HepG2 (cell line): Measurements from ENCODE around the gene SAMD4A. TPM values are rescaled to one million over a fixed set of nuclear protein-coding genes. Genes with fewer than 3 reads are reported as not detected.

ENCODE experiments used
- CREM ChIP-seq, 2 experiments: sonication (generic) in 1 of 2; formaldehyde crosslinking in 1 of 2; IDR thresholded peaks; 2 replicates each; pipeline versions ENCODE4 v1.4.0 to v1.6.1; 2016 to 2020; ENCODE audit warnings: antibody characterized with exemption in 1 of 2, mild to moderate bottlenecking in 1 of 2, missing genetic modification reagents in 1 of 2
- HOXA7 ChIP-seq: sonication (generic); formaldehyde crosslinking; IDR thresholded peaks from 2 replicates; pipeline ENCODE4 v1.8.1; 2022; ENCODE audit warnings: mild to moderate bottlenecking, missing genetic modification reagents, moderate library complexity
- IRF2 ChIP-seq: IDR thresholded peaks from 2 replicates; pipeline ENCODE4 v1.6.1; 2018; ENCODE audit warnings: missing genetic modification reagents, missing compliant biosample characterization
- KDM5B ChIP-seq: sonication (generic); formaldehyde crosslinking; IDR thresholded peaks from 2 replicates; pipeline ENCODE4 v1.4.0; 2020; ENCODE audit warnings: missing genetic modification reagents, mild to moderate bottlenecking, borderline replicate concordance
- MEIS1 ChIP-seq: sonication (generic); formaldehyde crosslinking; IDR thresholded peaks from 2 replicates; pipeline ENCODE4 v1.9.0; 2021; ENCODE audit warnings: mild to moderate bottlenecking, missing genetic modification reagents, moderate library complexity, borderline replicate concordance
- MTF2 ChIP-seq: sonication (generic); formaldehyde crosslinking; IDR thresholded peaks from 2 replicates; pipeline ENCODE4 v1.5.0; 2020; ENCODE audit warnings: missing genetic modification reagents, borderline replicate concordance
- NRL ChIP-seq: sonication (generic); formaldehyde crosslinking; IDR thresholded peaks from 2 replicates; pipeline ENCODE4 v1.5.0; 2020; ENCODE audit warnings: missing genetic modification reagents, mild to moderate bottlenecking, moderate library complexity, borderline replicate concordance
- PHF5A ChIP-seq: IDR thresholded peaks from one replicate; pipeline ENCODE4 v1.6.1; 2018; ENCODE audit warnings: low read depth, missing genetic modification reagents; ENCODE audit not compliant: unreplicated experiment
- REPIN1 ChIP-seq: sonication (generic); formaldehyde crosslinking; IDR thresholded peaks from 2 replicates; pipeline ENCODE4 v1.8.0; 2022; ENCODE audit warnings: missing genetic modification reagents, low read depth, mild to moderate bottlenecking, borderline replicate concordance
- STAG1 ChIP-seq: sonication (generic); formaldehyde crosslinking; IDR thresholded peaks from 2 replicates; pipeline ENCODE4 v1.4.0; 2020; ENCODE audit warnings: missing genetic modification reagents
- YEATS2 ChIP-seq: sonication (generic); formaldehyde crosslinking; IDR thresholded peaks from 2 replicates; pipeline ENCODE4 v1.4.0; 2020; ENCODE audit warnings: missing genetic modification reagents, borderline replicate concordance
- ZMAT5 ChIP-seq: sonication (generic); formaldehyde crosslinking; IDR thresholded peaks from 2 replicates; pipeline ENCODE4 v1.5.0; 2020; ENCODE audit warnings: mild to moderate bottlenecking, low read depth, missing genetic modification reagents, borderline replicate concordance
- ZNF354B ChIP-seq: sonication (generic); formaldehyde crosslinking; IDR thresholded peaks from 2 replicates; pipeline ENCODE4 v1.8.0; 2022; ENCODE audit warnings: mild to moderate bottlenecking, missing genetic modification reagents
- ZNF749 ChIP-seq: sonication (generic); formaldehyde crosslinking; IDR thresholded peaks from 2 replicates; pipeline ENCODE4 v1.8.0; 2022; ENCODE audit warnings: mild to moderate bottlenecking, missing genetic modification reagents, moderate library complexity, borderline replicate concordance
- ZNF766 ChIP-seq: sonication (generic); formaldehyde crosslinking; IDR thresholded peaks from 2 replicates; pipeline ENCODE4 v1.5.0; 2020; ENCODE audit warnings: missing genetic modification reagents, borderline replicate concordance
- ZNF784 ChIP-seq: sonication (generic); formaldehyde crosslinking; IDR thresholded peaks from 2 replicates; pipeline ENCODE4 v1.5.1; 2020; ENCODE audit warnings: missing genetic modification reagents, mild to moderate bottlenecking, borderline replicate concordance
- polyA plus RNA-seq, 8 experiments: library from polyadenylated mRNA; depleted of rRNA in 3 of 8; stranded (reverse) in 7 of 8; unstranded in 1 of 8; fragments of >200 nt; fragmentation: Illumina TruSeq in 4 of 8; extraction: Trizol in 4 of 8; gene quantifications; 2 replicates each; pipeline versions ENCODE4 v1.2.1 to v1.2.3, GENCODE V29; 2011 to 2016; ENCODE audit warnings: low read depth in 4 of 8, missing spikeins in 1 of 8, mixed read lengths in 1 of 8; ENCODE audit not compliant: insufficient read depth in 1 of 8
- total RNA-seq, 5 experiments: library from RNA; depleted of rRNA; stranded (reverse); fragments of >200 nt; fragmentation: Illumina TruSeq; extraction: Trizol; gene quantifications; 2 replicates each; pipeline ENCODE4 v1.2.3, GENCODE V29; 2016; ENCODE audit warnings: low read depth in 1 of 5
- TF ChIP-seq, protein P1 (sequence below): sonication (generic); formaldehyde crosslinking; IDR thresholded peaks from 2 replicates; pipeline ENCODE4 v1.4.0; 2020; ENCODE audit warnings: missing genetic modification reagents
- TF ChIP-seq, protein P2 (sequence below): sonication (generic); formaldehyde crosslinking; IDR thresholded peaks from 2 replicates; pipeline ENCODE4 v1.4.0; 2020; ENCODE audit warnings: missing genetic modification reagents
- TF ChIP-seq, protein P3 (sequence below): sonication (generic); formaldehyde crosslinking; IDR thresholded peaks from 2 replicates; pipeline ENCODE4 v1.4.0; 2020; ENCODE audit warnings: missing genetic modification reagents

Gene SAMD4A
- total and polyA plus RNA-seq, 2 of the 13 experiments (the other 11 are each of a cell fraction or from before 2014, with no cell fraction given), result 11.8 to 13.0 TPM

- TF ChIP-seq, protein P1, sequence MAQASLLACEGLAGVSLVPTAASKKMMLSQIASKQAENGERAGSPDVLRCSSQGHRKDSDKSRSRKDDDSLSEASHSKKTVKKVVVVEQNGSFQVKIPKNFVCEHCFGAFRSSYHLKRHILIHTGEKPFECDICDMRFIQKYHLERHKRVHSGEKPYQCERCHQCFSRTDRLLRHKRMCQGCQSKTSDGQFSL (CRISPR knock-in tag), result peak; percentile 20; the same call in 1 of the 2 replicates
- TF ChIP-seq, protein P2, sequence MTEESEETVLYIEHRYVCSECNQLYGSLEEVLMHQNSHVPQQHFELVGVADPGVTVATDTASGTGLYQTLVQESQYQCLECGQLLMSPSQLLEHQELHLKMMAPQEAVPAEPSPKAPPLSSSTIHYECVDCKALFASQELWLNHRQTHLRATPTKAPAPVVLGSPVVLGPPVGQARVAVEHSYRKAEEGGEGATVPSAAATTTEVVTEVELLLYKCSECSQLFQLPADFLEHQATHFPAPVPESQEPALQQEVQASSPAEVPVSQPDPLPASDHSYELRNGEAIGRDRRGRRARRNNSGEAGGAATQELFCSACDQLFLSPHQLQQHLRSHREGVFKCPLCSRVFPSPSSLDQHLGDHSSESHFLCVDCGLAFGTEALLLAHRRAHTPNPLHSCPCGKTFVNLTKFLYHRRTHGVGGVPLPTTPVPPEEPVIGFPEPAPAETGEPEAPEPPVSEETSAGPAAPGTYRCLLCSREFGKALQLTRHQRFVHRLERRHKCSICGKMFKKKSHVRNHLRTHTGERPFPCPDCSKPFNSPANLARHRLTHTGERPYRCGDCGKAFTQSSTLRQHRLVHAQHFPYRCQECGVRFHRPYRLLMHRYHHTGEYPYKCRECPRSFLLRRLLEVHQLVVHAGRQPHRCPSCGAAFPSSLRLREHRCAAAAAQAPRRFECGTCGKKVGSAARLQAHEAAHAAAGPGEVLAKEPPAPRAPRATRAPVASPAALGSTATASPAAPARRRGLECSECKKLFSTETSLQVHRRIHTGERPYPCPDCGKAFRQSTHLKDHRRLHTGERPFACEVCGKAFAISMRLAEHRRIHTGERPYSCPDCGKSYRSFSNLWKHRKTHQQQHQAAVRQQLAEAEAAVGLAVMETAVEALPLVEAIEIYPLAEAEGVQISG (CRISPR knock-in tag), result peak; percentile 57
- peak; percentile 88; the same call in 1 of the 2 replicates for TF ChIP-seq MTF2 (CRISPR knock-in tag)
- TF ChIP-seq STAG1 (CRISPR knock-in tag), result peak; percentile 56
- peak; percentile 51; the same call in 1 of the 2 replicates for TF ChIP-seq MEIS1 (CRISPR knock-in tag)
- peak; percentile 56; the same call in 1 of the 2 replicates for TF ChIP-seq REPIN1 (CRISPR knock-in tag)
- 0 out of 2 replicates have a peak, but pooled peaks have one; percentile 30 for TF ChIP-seq CREM (IDR thresholded peaks at IDR 0.05)
- TF ChIP-seq CREM (CRISPR knock-in tag; IDR thresholded peaks at IDR 0.05), result no peak
- TF ChIP-seq ZNF749 (CRISPR knock-in tag), result no peak
- TF ChIP-seq, protein P3, sequence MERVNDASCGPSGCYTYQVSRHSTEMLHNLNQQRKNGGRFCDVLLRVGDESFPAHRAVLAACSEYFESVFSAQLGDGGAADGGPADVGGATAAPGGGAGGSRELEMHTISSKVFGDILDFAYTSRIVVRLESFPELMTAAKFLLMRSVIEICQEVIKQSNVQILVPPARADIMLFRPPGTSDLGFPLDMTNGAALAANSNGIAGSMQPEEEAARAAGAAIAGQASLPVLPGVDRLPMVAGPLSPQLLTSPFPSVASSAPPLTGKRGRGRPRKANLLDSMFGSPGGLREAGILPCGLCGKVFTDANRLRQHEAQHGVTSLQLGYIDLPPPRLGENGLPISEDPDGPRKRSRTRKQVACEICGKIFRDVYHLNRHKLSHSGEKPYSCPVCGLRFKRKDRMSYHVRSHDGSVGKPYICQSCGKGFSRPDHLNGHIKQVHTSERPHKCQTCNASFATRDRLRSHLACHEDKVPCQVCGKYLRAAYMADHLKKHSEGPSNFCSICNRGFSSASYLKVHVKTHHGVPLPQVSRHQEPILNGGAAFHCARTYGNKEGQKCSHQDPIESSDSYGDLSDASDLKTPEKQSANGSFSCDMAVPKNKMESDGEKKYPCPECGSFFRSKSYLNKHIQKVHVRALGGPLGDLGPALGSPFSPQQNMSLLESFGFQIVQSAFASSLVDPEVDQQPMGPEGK (CRISPR knock-in tag), result no peak
- peak; percentile 68; the same call in 1 of the 2 replicates for TF ChIP-seq ZNF784
- TF ChIP-seq ZNF354B (CRISPR knock-in tag), result 0 out of 2 replicates have a peak, but pooled peaks have one; percentile 82
- no peak for TF ChIP-seq PHF5A (CRISPR knock-in tag)
- TF ChIP-seq IRF2 (CRISPR knock-in tag), result peak; percentile 7
- peak; percentile 52 for TF ChIP-seq KDM5B (CRISPR knock-in tag)
- no peak for TF ChIP-seq ZMAT5 (CRISPR knock-in tag)
- peak; percentile 93 for TF ChIP-seq NRL (CRISPR knock-in tag)
- TF ChIP-seq YEATS2, result no peak
- peak; percentile 64; the same call in 1 of the 2 replicates for TF ChIP-seq ZNF766
- TF ChIP-seq HOXA7 (CRISPR knock-in tag), result no peak
Observed at GRCh38 chr14:54564868-54565784, 1.8 kb upstream of the SAMD4A start (continued).
